A673 (cell line): ENCODE measurements around the gene SELENOS. TPM values are rescaled to one million over a fixed set of nuclear protein-coding genes. Genes with fewer than 3 reads are reported as not detected.

Experiments used
- BruUV-seq: library from RNA; stranded (reverse); fragments of 400-500 nt; replicated peaks from 2 replicates; lab custom pipeline; 2021; lab: Mats Ljungman, UMichigan
- CTCF ChIA-PET: fragments of 300-600 bp; sonication (Branson Sonifier 250); formaldehyde crosslinking; loops from one replicate; lab custom pipeline; 2022; ENCODE audit warnings: antibody characterized with exemption; lab: Charles Lee
- POLR2A ChIA-PET: fragments of 300-600 bp; sonication (Branson Sonifier 250); formaldehyde crosslinking; loops from one replicate; lab custom pipeline; 2022; ENCODE audit warnings: antibody characterized with exemption; ENCODE audit not compliant: low non-redundant PET; lab: Charles Lee
- DNase-seq: peaks from one replicate; pipeline ENCODE4 v3.0.0-alpha.2; 2015; ENCODE audit warnings: low spot score
- H3K27ac ChIP-seq: fragments of 200-600 bp; sonication (generic); 2 replicates; pipeline ENCODE4 v1.5.1; 2016; ENCODE audit warnings: mixed run types, low read depth, mild to moderate bottlenecking, mixed read lengths, antibody characterized with exemption, low read length; ENCODE audit not compliant: poor library complexity, severe bottlenecking
- H3K27me3 ChIP-seq: fragments of 200-600 bp; sonication (generic); replicated peaks from 2 replicates; pipeline ENCODE4 v1.6.1; 2017; ENCODE audit warnings: mixed run types, low read depth, mild to moderate bottlenecking, mixed read lengths, antibody characterized with exemption, low read length; ENCODE audit not compliant: insufficient read depth, poor library complexity
- H3K36me3 ChIP-seq: fragments of 200-600 bp; sonication (generic); 2 replicates; pipeline ENCODE4 v1.6.1; 2016; ENCODE audit warnings: mixed run types, mild to moderate bottlenecking, mixed read lengths, antibody characterized with exemption, low read length; ENCODE audit not compliant: insufficient read depth, poor library complexity, severe bottlenecking
- H3K4me1 ChIP-seq: fragments of 200-600 bp; sonication (generic); 2 replicates; pipeline ENCODE4 v1.6.1; 2017; ENCODE audit warnings: mixed run types, mild to moderate bottlenecking, mixed read lengths, antibody characterized with exemption, low read length; ENCODE audit not compliant: insufficient read depth, poor library complexity, severe bottlenecking
- H3K4me3 ChIP-seq: fragments of 200-600 bp; sonication (generic); 2 replicates; pipeline ENCODE4 v1.5.1; 2016; ENCODE audit warnings: low read depth, mixed run types, mild to moderate bottlenecking, mixed read lengths, low read length; ENCODE audit not compliant: poor library complexity, severe bottlenecking
- H3K9me3 ChIP-seq: fragments of 200-600 bp; sonication (generic); 2 replicates; pipeline ENCODE4 v1.6.1; 2016; ENCODE audit warnings: mixed run types, low read depth, mild to moderate bottlenecking, mixed read lengths, antibody characterized with exemption, low read length; ENCODE audit not compliant: poor library complexity, severe bottlenecking
- EZH2 ChIP-seq: fragments of 200-600 bp; sonication (generic); IDR thresholded peaks from 2 replicates; pipeline ENCODE4 v1.6.1; 2017; ENCODE audit warnings: borderline replicate concordance, low read depth, mild to moderate bottlenecking, mixed read lengths, antibody characterized with exemption, low read length; ENCODE audit not compliant: poor library complexity, severe bottlenecking
- intact Hi-C: fragments of 100-400 bp; cut with micrococcal nuclease; formaldehyde crosslinking; loops from one replicate; pipeline ENCODE4 v1.10.0; 2022; ENCODE audit not compliant: unreplicated experiment
- total RNA-seq: library from RNA; stranded (reverse); gene quantifications from 2 replicates; pipeline ENCODE4 v1.2.3, GENCODE V29; 2021
- TF ChIP-seq, protein P1 (sequence below): fragments of 300-800, 200-600 bp; sonication (generic); conservative IDR thresholded peaks from 2 replicates; pipeline ENCODE4 v1.5.1; 2017; ENCODE audit warnings: low read depth, mild to moderate bottlenecking, antibody characterized with exemption, low read length, moderate library complexity, mixed read lengths

The SELENOS gene
- total RNA-seq, 1 experiment from 2014 or later, result 40.1 TPM

DNA sequence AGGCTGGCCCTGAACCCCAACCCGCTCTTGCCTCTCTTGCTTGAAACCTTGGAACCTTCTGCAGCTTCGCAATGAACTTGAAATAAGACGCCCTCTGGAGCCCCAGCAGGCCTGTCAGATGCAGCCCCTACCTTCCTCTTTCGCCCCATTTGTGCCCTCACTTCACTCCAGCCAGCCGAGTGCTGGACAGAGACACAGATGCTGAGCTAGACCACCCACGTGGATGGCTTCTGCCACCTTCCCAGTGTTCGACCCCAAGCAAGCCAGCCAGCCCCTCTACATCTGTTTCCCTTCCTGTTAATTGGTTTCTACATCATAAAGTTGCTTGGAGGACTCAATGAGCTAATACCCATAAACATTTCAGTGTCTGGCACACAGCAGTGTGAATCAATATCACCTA, 41.6 kb upstream of the SELENOS start:
- no peak for DNase-seq
- no peak overlapping the region for H3K4me3 ChIP-seq
- H3K4me1 ChIP-seq, result peaks cover 6% of the 10 kb centered on the region
- H3K27ac ChIP-seq, result no peak overlapping the region
- intact Hi-C loops, result no loop called here
- ChIA-PET CTCF (no interaction called here), POLR2A (no interaction called here)
- H3K36me3 ChIP-seq, result no peaks in the 10 kb centered on the region
- TF ChIP-seq, protein P1, sequence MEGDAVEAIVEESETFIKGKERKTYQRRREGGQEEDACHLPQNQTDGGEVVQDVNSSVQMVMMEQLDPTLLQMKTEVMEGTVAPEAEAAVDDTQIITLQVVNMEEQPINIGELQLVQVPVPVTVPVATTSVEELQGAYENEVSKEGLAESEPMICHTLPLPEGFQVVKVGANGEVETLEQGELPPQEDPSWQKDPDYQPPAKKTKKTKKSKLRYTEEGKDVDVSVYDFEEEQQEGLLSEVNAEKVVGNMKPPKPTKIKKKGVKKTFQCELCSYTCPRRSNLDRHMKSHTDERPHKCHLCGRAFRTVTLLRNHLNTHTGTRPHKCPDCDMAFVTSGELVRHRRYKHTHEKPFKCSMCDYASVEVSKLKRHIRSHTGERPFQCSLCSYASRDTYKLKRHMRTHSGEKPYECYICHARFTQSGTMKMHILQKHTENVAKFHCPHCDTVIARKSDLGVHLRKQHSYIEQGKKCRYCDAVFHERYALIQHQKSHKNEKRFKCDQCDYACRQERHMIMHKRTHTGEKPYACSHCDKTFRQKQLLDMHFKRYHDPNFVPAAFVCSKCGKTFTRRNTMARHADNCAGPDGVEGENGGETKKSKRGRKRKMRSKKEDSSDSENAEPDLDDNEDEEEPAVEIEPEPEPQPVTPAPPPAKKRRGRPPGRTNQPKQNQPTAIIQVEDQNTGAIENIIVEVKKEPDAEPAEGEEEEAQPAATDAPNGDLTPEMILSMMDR, result no peak
- no peak for TF ChIP-seq EZH2
- no peaks in the 10 kb centered on the region for H3K27me3 ChIP-seq
- H3K9me3 ChIP-seq, result no peaks in the 10 kb centered on the region
- BruUV-seq, result no TSS peak

DNA sequence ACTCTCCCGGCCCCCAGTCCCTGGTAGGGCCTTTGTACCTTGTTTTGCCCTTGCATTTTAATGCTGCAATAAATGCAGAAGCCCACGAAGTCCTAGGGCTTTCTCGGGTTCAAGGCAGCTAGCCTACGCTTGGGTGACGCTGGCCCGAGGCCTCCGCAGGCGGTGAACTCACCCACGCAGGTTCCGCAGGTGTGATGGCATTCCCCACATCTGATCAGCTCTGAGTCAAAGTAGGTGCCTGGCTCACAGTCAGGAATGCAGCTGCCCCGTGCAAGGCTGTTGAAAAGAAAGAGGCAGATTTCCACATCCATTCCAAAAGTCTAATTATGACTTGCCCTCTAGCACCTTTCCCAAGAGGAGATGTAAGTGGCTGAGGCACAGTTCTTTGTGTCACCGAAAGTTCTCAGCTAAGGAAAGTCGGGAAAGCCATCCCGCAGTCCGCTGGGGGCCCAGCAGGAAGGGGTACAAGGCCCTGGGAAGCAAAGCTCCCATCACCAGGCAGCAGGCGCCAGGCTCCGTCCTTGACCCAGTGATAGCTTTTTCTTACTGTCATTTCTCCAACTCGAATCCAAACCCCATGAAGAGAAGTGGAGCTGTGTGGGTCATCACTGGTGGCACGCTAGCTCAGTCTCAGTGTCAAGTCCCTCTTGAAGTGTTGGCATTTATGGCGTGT, 41.0 kb upstream of the SELENOS start:
- ChIA-PET CTCF (no interaction called here), POLR2A (no interaction called here)
- no peaks in the 10 kb centered on the region for H3K27me3 ChIP-seq
- no peak for DNase-seq
- no peaks in the 10 kb centered on the region for H3K36me3 ChIP-seq
- intact Hi-C loops, result no loop called here
- H3K4me3 ChIP-seq, result no peak overlapping the region
- no peaks in the 10 kb centered on the region for H3K9me3 ChIP-seq
- BruUV-seq, result no TSS peak
- no peak for TF ChIP-seq EZH2
- TF ChIP-seq, protein P1, result no peak
- no peak overlapping the region for H3K27ac ChIP-seq
- peaks cover 6% of the 10 kb centered on the region for H3K4me1 ChIP-seq

DNA sequence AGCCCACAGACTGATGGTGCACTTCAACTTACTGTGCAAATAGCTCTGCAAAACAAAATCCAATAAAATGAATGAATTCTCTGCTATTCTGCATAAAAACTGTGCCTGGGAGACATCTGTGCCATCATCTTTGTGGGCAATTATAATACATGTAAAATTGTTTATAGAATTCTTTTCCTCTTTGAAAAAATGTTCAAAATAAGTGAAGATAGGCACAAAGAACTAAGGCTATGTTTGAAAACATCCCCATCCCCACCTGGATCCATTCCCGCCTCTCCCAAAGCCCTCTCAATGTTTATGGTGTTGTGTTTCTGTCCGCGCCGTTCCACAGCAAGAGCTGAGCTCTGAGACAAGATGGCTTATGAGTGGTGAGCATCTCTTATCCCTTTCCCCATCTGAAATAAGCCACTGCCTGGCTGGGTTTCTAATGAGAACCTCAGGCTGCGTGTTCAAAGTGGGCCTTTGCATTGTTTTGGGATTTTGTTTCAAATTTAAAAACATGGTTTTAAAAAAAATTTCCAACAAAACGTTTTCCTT, 40.1 kb upstream of the SELENOS start:
- Histone ChIP-seq H3K4me1 (peaks cover 6% of the 10 kb centered on the region), H3K36me3 (no peaks in the 10 kb centered on the region), H3K9me3 (no peaks in the 10 kb centered on the region), H3K27ac (no peak overlapping the region), H3K27me3 (no peaks in the 10 kb centered on the region), H3K4me3 (no peak overlapping the region)
- ChIA-PET POLR2A (no interaction called here), CTCF (no interaction called here)
- no peak for DNase-seq
- TF ChIP-seq, protein P1, result no peak
- no peak for TF ChIP-seq EZH2
- BruUV-seq, result no TSS peak
- intact Hi-C loops, result no loop called here
